Testis (tissue), 2 donors: Measurements from ENCODE around the gene COG8.
A peak's percentile ranks its signal among the peaks of the same experiment; 100 is the strongest.

Experiments used
- POLR2A ChIP-seq: fragments of 450-650 bp; IDR thresholded peaks from one replicate; pipeline ENCODE4 v1.6.1; 2017; ENCODE audit warnings: antibody characterized with exemption, mild to moderate bottlenecking, moderate library complexity
- TF ChIP-seq, protein P1 (sequence below), 3 experiments: fragments of 450-650 bp in 2 of 3; fragments of 200-600 bp in 1 of 3; sonication (generic) in 1 of 3; IDR thresholded peaks; one replicate each; pipeline ENCODE4 v1.5.1; 2016 to 2019; ENCODE audit warnings: antibody characterized with exemption in 3 of 3, mild to moderate bottlenecking in 2 of 3, moderate library complexity in 1 of 3

DNA sequence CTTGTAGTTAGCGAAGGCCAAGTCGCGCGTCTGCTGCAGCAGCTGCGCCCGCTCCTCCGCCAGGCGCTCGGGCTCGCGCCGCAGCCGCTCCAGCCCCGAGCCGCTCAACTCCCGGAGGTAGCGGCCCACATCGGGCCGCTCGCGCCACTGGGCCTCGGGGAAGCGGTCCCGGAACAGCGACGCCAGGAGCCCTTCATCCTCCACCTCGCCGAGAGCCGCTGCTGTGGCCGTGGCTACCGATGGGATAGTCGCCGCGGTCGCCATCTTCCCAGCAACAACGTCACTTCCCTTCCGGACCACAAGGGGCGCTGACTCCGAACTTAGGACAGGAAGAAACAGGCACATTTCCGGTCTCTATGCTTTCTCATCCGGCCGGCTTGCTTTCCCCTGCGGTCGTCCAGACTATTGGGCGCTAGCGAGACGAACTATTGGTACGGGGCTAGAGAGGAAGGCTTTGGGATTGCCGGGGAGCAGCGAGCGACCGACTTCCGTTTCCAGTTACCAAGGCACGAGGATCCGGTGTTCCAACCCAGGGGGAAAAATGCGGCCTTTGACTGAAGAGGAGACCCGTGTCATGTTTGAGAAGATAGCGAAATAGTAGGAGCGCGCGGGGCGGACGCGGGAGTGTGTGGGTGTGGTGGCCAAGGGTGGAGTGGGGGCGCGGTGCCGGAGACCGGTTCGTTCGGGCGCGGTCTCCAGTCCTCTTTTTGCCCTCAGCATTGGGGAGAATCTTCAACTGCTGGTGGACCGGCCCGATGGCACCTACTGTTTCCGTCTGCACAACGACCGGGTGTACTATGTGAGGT is at the start of gene COG8, which contains the start of gene NIP7:
- TF ChIP-seq, protein P1, sequence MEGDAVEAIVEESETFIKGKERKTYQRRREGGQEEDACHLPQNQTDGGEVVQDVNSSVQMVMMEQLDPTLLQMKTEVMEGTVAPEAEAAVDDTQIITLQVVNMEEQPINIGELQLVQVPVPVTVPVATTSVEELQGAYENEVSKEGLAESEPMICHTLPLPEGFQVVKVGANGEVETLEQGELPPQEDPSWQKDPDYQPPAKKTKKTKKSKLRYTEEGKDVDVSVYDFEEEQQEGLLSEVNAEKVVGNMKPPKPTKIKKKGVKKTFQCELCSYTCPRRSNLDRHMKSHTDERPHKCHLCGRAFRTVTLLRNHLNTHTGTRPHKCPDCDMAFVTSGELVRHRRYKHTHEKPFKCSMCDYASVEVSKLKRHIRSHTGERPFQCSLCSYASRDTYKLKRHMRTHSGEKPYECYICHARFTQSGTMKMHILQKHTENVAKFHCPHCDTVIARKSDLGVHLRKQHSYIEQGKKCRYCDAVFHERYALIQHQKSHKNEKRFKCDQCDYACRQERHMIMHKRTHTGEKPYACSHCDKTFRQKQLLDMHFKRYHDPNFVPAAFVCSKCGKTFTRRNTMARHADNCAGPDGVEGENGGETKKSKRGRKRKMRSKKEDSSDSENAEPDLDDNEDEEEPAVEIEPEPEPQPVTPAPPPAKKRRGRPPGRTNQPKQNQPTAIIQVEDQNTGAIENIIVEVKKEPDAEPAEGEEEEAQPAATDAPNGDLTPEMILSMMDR (IDR thresholded peaks at IDR 0.05) = peak; percentile 85 to 93 (median 93)
- TF ChIP-seq POLR2A = peak; percentile 6
